DND-41 (cell line): ENCODE data around the gene PPP1R14B.

Experiments
- ATAC-seq: fragments of 200-7000 bp; cut with Tn5 transposase; 3 replicates; pipeline ENCODE4 v1.9.1; 2021; ENCODE audit warnings: low read depth; ENCODE audit not compliant: insufficient read depth
- DNase-seq: peaks from one replicate; pipeline ENCODE4 v3.0.0-alpha.2; 2020
- H2AFZ ChIP-seq: 2 replicates; pipeline ENCODE4 v1.6.0; 2012; ENCODE audit warnings: low read depth, low read length
- H3K27ac ChIP-seq: 2 replicates; pipeline ENCODE4 v1.5.1; 2012; ENCODE audit warnings: low read length, inconsistent platforms
- H3K27me3 ChIP-seq: fragments of 200-600 bp; sonication (generic); 2 replicates; pipeline ENCODE4 v1.6.0; 2012; ENCODE audit warnings: low read length, mild to moderate bottlenecking, inconsistent platforms; ENCODE audit not compliant: insufficient read depth, poor library complexity
- H3K36me3 ChIP-seq: 2 replicates; pipeline ENCODE4 v1.5.1; 2012; ENCODE audit warnings: low read length, inconsistent platforms; ENCODE audit not compliant: insufficient read depth
- H3K4me1 ChIP-seq: 2 replicates; pipeline ENCODE4 v1.5.1; 2012; ENCODE audit warnings: mild to moderate bottlenecking, low read length; ENCODE audit not compliant: insufficient read depth
- H3K4me2 ChIP-seq: 2 replicates; pipeline ENCODE4 v1.6.0; 2012; ENCODE audit warnings: mild to moderate bottlenecking, moderate library complexity, low read length, inconsistent platforms; ENCODE audit not compliant: insufficient read depth
- H3K4me3 ChIP-seq, 2 experiments: fragments of 200-600 bp in 1 of 2; shearing (Covaris generic) in 1 of 2; 2 replicates each; pipeline ENCODE4 v1.5.1; 2012 to 2016; ENCODE audit warnings: inconsistent platforms in 2 of 2, low read length in 2 of 2, mild to moderate bottlenecking in 2 of 2, low read depth in 1 of 2, moderate library complexity in 1 of 2
- H3K79me2 ChIP-seq: 2 replicates; pipeline ENCODE4 v1.6.0; 2012; ENCODE audit warnings: low read length, inconsistent platforms; ENCODE audit not compliant: insufficient read depth
- H3K9ac ChIP-seq: 2 replicates; pipeline ENCODE4 v1.6.0; 2012; ENCODE audit warnings: low read depth, mild to moderate bottlenecking, inconsistent platforms, low read length, moderate library complexity
- H3K9me3 ChIP-seq: 2 replicates; pipeline ENCODE4 v1.5.1; 2012; ENCODE audit warnings: low read length, moderate library complexity, mild to moderate bottlenecking, inconsistent platforms; ENCODE audit not compliant: insufficient read depth, severe bottlenecking
- H4K20me1 ChIP-seq: 2 replicates; pipeline ENCODE4 v1.6.0; 2012; ENCODE audit warnings: low read length; ENCODE audit not compliant: insufficient read depth
- EZH2 ChIP-seq: IDR thresholded peaks from 3 replicates; pipeline ENCODE4 v1.6.1; 2012; ENCODE audit warnings: borderline replicate concordance, low read depth, mild to moderate bottlenecking, moderate library complexity, low read length, inconsistent platforms; ENCODE audit not compliant: severe bottlenecking
- TF ChIP-seq, protein P1 (sequence below): IDR thresholded peaks from 2 replicates; pipeline ENCODE4 v1.5.1; 2012; ENCODE audit warnings: borderline replicate concordance, low read length, moderate library complexity, mild to moderate bottlenecking; ENCODE audit not compliant: poor library complexity, severe bottlenecking; ENCODE audit errors: extremely low read depth

Gene PPP1R14B

DNA sequence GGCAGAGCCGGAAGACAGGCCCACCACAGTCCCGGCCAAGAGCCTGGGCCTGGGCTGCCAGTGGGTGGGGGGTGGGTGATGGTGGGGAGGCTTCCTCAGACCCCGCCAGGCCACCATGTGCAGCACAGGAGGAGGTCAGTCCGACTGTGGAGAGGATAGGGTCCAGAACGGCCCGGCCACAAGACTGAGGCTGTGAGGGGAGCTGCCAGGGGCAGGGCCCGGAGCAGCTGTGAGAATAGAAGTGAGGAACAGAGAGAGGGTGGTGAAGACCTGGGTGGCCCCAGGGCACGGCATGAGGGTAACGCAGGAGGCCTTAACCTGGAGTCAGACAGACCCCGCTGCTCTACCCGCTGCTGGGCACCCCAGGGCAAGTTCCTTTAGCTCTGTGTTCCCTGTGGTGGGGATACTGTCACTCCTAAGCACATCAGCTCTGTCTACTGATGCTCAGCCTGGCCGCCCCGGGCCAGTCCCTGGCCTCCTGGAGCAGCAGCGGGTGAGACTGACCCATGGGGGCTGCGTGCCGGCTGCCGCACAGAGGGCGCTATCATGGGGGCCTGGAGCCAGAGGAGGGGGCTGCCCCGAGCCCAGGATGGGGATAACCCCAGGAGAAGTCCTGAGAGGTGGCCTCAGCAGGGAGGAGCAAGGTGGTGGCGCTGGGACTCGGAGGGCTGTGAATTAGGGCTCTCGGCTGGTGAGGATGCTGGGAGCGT lies 38.5 kb downstream of the PPP1R14B start:
- Histone ChIP-seq H3K27me3 (no peaks in the 10 kb centered on the region), H3K79me2 (peaks cover 17% of the 10 kb centered on the region), H3K4me2 (peak overlapping the region; percentile 93), H3K36me3 (peaks cover 72% of the 10 kb centered on the region), H2AFZ (no peak overlapping the region), H3K4me3 (peak overlapping the region in 1 of 2 experiments; percentile 86; a peak in 2 of 4 replicates), H3K9ac (peak overlapping the region; percentile 88), H3K4me1 (peaks cover 46% of the 10 kb centered on the region), H3K9me3 (no peaks in the 10 kb centered on the region), H4K20me1 (peaks cover 24% of the 10 kb centered on the region), H3K27ac (peak overlapping the region; percentile 93)
- ATAC-seq (no peak), DNase-seq (no peak)
- TF ChIP-seq, protein P1, sequence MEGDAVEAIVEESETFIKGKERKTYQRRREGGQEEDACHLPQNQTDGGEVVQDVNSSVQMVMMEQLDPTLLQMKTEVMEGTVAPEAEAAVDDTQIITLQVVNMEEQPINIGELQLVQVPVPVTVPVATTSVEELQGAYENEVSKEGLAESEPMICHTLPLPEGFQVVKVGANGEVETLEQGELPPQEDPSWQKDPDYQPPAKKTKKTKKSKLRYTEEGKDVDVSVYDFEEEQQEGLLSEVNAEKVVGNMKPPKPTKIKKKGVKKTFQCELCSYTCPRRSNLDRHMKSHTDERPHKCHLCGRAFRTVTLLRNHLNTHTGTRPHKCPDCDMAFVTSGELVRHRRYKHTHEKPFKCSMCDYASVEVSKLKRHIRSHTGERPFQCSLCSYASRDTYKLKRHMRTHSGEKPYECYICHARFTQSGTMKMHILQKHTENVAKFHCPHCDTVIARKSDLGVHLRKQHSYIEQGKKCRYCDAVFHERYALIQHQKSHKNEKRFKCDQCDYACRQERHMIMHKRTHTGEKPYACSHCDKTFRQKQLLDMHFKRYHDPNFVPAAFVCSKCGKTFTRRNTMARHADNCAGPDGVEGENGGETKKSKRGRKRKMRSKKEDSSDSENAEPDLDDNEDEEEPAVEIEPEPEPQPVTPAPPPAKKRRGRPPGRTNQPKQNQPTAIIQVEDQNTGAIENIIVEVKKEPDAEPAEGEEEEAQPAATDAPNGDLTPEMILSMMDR, result no peak
- no peak for TF ChIP-seq EZH2

DNA sequence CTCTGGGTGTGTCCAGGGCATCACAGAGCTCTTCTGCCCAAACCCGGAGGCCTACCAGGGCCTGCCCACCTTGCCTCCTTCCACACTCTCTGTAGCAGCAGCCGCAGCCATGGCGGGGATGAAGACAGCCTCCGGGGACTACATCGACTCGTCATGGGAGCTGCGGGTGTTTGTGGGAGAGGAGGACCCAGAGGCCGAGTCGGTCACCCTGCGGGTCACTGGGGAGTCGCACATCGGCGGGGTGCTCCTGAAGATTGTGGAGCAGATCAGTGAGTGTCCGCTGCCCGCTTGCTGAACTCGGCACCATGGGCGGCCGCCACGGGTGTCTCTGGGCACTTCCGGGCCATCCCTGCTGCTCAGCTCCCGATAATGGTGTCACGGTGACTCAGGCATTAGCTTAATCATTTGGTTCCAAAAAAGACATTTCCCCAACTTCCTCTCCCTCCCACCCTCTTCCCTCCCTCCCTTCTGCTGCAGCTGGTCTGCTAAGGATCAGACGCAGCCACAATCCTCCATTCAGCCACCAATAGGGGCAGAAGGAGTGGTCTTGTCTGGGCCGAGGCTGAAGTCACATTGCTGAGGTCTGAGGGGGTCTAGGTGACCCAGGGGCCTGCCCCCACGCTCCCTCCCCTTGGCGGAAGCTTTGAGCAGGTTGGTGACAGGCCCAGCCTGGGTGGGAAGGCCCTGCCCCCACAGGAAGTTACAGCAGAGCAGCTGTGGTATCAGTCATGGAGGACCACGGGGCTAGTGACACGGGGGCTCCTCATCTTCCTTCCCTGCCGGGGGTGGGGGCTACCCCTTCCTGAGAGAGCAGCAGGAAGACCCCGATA lies 39.3 kb downstream of the PPP1R14B start:
- Histone ChIP-seq H2AFZ (peak overlapping the region; percentile 62), H3K36me3 (peaks cover 78% of the 10 kb centered on the region), H4K20me1 (peaks cover 32% of the 10 kb centered on the region), H3K4me3 (peak overlapping the region; percentile 52 to 86), H3K4me2 (peak overlapping the region; percentile 93), H3K27ac (peak overlapping the region; percentile 93), H3K9ac (peak overlapping the region; percentile 88), H3K4me1 (peaks cover 46% of the 10 kb centered on the region), H3K79me2 (peaks cover 22% of the 10 kb centered on the region), H3K9me3 (no peaks in the 10 kb centered on the region), H3K27me3 (no peaks in the 10 kb centered on the region)
- peak; percentile 93 for DNase-seq
- peak; percentile 72 for ATAC-seq
- TF ChIP-seq, protein P1, result peak; percentile 21
- no peak for TF ChIP-seq EZH2

DNA sequence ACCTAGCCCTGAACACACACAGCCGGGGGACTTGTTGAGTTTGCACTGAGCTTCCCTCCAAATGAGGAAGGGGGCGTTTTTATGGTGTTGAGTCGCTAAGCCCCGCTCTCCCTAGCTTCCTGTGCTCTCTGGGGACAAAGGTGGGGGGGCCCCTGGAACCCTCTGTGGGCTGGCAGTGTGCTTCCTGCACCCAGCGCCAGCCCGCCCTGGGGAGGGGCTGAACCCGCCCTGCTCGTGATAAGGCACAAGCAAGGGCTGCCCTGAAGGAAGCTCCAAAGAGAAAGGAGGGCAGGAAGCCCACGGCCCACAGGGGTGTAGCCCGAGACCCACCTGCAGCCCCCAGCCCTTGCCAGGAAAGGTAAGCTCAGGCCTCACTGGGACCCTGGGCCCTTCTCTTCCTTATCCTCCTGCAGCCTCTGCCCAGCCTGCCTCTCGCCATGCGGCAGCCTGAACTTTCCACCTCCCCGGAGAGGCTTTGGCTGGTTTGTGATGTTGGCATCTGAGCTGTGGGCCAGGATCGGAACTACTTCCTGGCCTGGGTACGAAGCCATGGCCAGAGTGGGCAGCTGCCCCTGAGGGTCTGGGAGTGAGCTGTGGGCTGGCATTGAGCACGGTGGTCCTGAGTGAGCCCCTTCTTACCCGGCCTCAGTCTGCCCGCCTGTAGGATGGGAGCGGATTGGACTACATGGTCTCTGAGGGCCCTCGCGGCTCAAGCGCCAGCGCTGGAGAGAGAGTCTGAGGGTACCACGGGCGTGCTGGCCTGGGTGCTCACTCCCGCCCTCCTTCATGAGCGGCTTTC lies 40.1 kb downstream of the PPP1R14B start, which contains the start of gene FERMT3:
Gene FERMT3 (plus strand): TSS at position 265 of the 799 bp plus-strand sequence. CDS start 644 bp downstream, outside the sequence.
- peak within 1 kb of the TSS; percentile 62 for H2AFZ ChIP-seq
- DNase-seq (peak; percentile 96), ATAC-seq (peak; percentile 85)
- H3K27ac ChIP-seq, result peak within 1 kb of the TSS; percentile 93
- peaks cover 26% of the 10 kb centered on the region for H3K79me2 ChIP-seq
- H3K4me2 ChIP-seq, result peak within 1 kb of the TSS; percentile 93
- H4K20me1 ChIP-seq, result peaks cover 37% of the 10 kb centered on the region
- H3K27me3 ChIP-seq, result no peaks in the 10 kb centered on the region
- H3K9ac ChIP-seq, result peak within 1 kb of the TSS; percentile 88
- H3K4me3 ChIP-seq, result peak within 1 kb of the TSS; percentile 52 to 86
- H3K9me3 ChIP-seq, result no peaks in the 10 kb centered on the region
- TF ChIP-seq EZH2, result no peak
- TF ChIP-seq, protein P1, result peak; percentile 50
- H3K36me3 ChIP-seq, result peaks cover 78% of the 10 kb centered on the region
- H3K4me1 ChIP-seq, result peaks cover 46% of the 10 kb centered on the region
